Measurements from ENCODE around the gene C1orf35.

DNA sequence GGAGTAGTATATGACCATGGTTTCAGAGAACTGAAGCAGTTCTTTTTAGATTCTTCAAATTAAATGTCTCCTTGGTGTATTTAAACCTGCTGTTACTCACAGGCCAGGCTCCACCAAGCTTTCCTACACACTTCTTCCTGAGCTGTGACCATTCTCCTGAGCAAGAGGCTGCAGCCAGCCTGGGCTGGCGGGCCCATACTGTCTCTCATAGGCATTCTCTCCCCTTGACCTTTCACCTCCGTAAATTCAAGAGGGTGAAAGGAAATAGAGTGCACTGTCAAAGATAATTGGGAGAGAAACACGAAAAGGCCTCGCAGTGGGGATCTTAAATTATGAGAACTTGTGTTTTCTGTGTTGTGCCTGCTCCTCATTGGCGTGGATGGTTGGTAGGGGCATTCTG lies 18.3 kb downstream of the C1orf35 start:
- TF ChIP-seq CTCF (IDR thresholded peaks at IDR 0.05), result no peak
- TF ChIP-seq POLR2AphosphoS5 (IDR thresholded peaks at IDR 0.05; ENCODE audit: insufficient read depth in 1 of 2, low read depth in 1 of 2), result no peak
- TF ChIP-seq POLR2A (IDR thresholded peaks at IDR 0.05), result no peak
